Gastrocnemius medialis (tissue), 4 donors: ENCODE measurements around the gene AOC2.

Experiments
- POLR2A ChIP-seq, 2 donors: fragments of 450-650 bp; IDR thresholded peaks; one replicate each; pipeline ENCODE4 v1.6.1; 2017; ENCODE audit warnings: antibody characterized with exemption in 2 of 2, mild to moderate bottlenecking in 2 of 2, moderate library complexity in 2 of 2
- TF ChIP-seq, protein P1 (sequence below), 5 experiments: fragments of 450-650 bp in 3 of 5; fragments of 200-600 bp in 2 of 5; sonication (generic) in 2 of 5; IDR thresholded peaks in 4 of 5; conservative IDR thresholded peaks in 1 of 5; 1 replicate in 4 of 5; 2 replicates in 1 of 5; pipeline ENCODE4 v1.5.1; 2016 to 2019; ENCODE audit warnings: antibody characterized with exemption in 5 of 5, mild to moderate bottlenecking in 3 of 5, moderate library complexity in 3 of 5

DNA sequence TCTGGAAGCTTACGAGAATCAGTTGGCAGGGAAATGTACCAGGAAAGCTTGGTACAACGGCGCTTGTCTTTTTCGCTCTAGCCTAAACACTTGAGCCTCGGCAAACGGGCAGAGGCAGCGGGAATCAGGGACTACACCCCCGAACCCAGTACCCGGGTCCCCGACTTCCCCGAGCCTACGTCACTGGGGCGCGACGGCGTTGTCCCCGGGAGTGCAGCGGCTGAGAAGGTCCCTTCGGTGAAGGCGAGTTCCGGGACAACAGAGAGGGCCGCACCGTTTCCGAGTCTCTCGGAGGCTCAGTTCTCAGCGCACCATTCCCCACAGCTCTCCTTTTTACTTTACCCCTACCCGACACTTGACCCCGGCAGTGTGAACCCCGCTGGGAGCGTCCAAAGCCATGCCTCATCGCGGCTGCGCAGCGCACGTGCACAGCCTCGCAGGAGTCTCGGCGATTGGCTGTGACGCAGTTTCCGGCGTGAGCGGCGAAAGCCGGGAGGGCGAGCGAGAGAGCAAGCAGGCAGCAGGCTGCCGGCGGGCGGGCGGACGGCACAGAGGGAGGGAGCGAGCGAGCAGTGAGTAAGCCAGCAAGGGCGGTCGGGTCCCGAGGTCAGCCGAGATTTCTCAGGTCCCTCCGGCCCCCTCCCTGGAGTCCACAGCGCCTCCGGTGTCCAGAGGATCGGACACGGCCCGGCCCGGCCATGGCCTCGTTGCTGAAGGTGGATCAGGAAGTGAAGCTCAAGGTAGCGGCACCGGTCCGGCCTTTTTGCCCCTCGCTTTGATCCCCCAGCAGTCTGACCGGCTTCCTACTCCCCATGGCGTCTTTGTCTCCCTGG, 11.2 kb upstream of the AOC2 start, which contains the start of gene PSME3:
- TF ChIP-seq, protein P1, sequence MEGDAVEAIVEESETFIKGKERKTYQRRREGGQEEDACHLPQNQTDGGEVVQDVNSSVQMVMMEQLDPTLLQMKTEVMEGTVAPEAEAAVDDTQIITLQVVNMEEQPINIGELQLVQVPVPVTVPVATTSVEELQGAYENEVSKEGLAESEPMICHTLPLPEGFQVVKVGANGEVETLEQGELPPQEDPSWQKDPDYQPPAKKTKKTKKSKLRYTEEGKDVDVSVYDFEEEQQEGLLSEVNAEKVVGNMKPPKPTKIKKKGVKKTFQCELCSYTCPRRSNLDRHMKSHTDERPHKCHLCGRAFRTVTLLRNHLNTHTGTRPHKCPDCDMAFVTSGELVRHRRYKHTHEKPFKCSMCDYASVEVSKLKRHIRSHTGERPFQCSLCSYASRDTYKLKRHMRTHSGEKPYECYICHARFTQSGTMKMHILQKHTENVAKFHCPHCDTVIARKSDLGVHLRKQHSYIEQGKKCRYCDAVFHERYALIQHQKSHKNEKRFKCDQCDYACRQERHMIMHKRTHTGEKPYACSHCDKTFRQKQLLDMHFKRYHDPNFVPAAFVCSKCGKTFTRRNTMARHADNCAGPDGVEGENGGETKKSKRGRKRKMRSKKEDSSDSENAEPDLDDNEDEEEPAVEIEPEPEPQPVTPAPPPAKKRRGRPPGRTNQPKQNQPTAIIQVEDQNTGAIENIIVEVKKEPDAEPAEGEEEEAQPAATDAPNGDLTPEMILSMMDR (IDR thresholded peaks at IDR 0.05 in 4 of 5, conservative IDR thresholded peaks at IDR 0.05 in 1 of 5): peak in 1 of 5 experiments; percentile 34
- TF ChIP-seq POLR2A (IDR thresholded peaks at IDR 0.05): peak; percentile 96 to 98
